K562 (cell line): ENCODE results near the gene POLD1. TPM values are rescaled to one million over a fixed set of nuclear protein-coding genes. Genes with fewer than 3 reads are reported as not detected.

Source experiments
- CCNT2 ChIP-seq: IDR thresholded peaks from 2 replicates; pipeline ENCODE4 v1.6.1; 2011; ENCODE audit warnings: borderline replicate concordance, low read depth, mild to moderate bottlenecking, moderate library complexity, mixed read lengths, low read length; ENCODE audit not compliant: insufficient read length; ENCODE audit errors: extremely low read depth
- FOXJ2 ChIP-seq: fragments of 200-800 bp; sonication (Bioruptor generic); IDR thresholded peaks from 2 replicates; pipeline ENCODE4 v1.6.1; 2016; ENCODE audit warnings: missing genetic modification characterization, missing compliant biosample characterization
- HIVEP1 ChIP-seq: fragments of 250-450 bp; sonication (Bioruptor Pico); IDR thresholded peaks from 2 replicates; pipeline ENCODE4 v1.4.0; 2020; ENCODE audit warnings: mild to moderate bottlenecking
- KAT8 ChIP-seq: fragments of 450-650 bp; IDR thresholded peaks from 2 replicates; pipeline ENCODE4 v1.6.1; 2016; ENCODE audit warnings: low read depth, mild to moderate bottlenecking
- PCBP1 ChIP-seq: fragments of 200-400 bp; formaldehyde crosslinking; IDR thresholded peaks from 2 replicates; pipeline ENCODE4 v1.6.1; 2018; ENCODE audit warnings: mild to moderate bottlenecking, low read depth, low read length; ENCODE audit not compliant: poor library complexity, severe bottlenecking
- ZNF696 ChIP-seq: fragments of 250-450 bp; sonication (Bioruptor Pico); conservative IDR thresholded peaks from 2 replicates; pipeline ENCODE4 v1.4.0; 2020; ENCODE audit warnings: mild to moderate bottlenecking, moderate library complexity
- ZNF75A ChIP-seq: fragments of 450-650 bp; formaldehyde crosslinking; IDR thresholded peaks from 2 replicates; pipeline ENCODE4 v1.4.0; 2020; ENCODE audit warnings: mild to moderate bottlenecking
- polyA plus RNA-seq, 8 experiments: library from polyadenylated mRNA; depleted of rRNA in 4 of 8; stranded (reverse) in 5 of 8; unstranded in 3 of 8; fragments of >200 nt; fragmentation: Nextera tagmentation in 2 of 8; fragmentation: Illumina TruSeq in 1 of 8; extraction: Ambion mirVana in 2 of 8; extraction: Trizol in 1 of 8; gene quantifications; 2 replicates each; pipeline versions ENCODE4 v1.2.1 to v1.2.3, GENCODE V29; 2011 to 2014; ENCODE audit warnings: inconsistent platforms in 1 of 8, missing spikeins in 1 of 8
- total RNA-seq, 7 experiments: library from RNA; depleted of rRNA in 6 of 7; stranded (reverse); fragments of >200 nt in 6 of 7; fragmentation: Illumina TruSeq in 2 of 7; extraction: Trizol in 2 of 7; gene quantifications; 2 replicates each; pipeline versions ENCODE4 v1.2.1 to v1.2.3, GENCODE V29; 2011 to 2021; ENCODE audit warnings: low replicate concordance in 1 of 7
- TF ChIP-seq, protein P1 (sequence below): sonication (generic); formaldehyde crosslinking; IDR thresholded peaks from 2 replicates; pipeline ENCODE4 v1.8.0; 2023; ENCODE audit warnings: mild to moderate bottlenecking, missing genetic modification reagents
- TF ChIP-seq, protein P2 (sequence below): fragments of 450-650 bp; IDR thresholded peaks from 2 replicates; pipeline ENCODE4 v1.6.1; 2016; ENCODE audit warnings: low read depth
- TF ChIP-seq, protein P3 (sequence below): IDR thresholded peaks from 3 replicates; pipeline ENCODE4 v1.6.1; 2011; ENCODE audit warnings: borderline replicate concordance, mild to moderate bottlenecking; ENCODE audit not compliant: insufficient read length, insufficient read depth
- TF ChIP-seq, protein P4 (sequence below): IDR thresholded peaks from 2 replicates; pipeline ENCODE4 v1.6.1; 2014; ENCODE audit warnings: antibody characterized with exemption

The POLD1 gene
- total and polyA plus RNA-seq, 9 of the 15 experiments (the other 6 are each of a cell fraction or from before 2014, with no cell fraction given): 1.3 to 312 (median 47.8) TPM

DNA sequence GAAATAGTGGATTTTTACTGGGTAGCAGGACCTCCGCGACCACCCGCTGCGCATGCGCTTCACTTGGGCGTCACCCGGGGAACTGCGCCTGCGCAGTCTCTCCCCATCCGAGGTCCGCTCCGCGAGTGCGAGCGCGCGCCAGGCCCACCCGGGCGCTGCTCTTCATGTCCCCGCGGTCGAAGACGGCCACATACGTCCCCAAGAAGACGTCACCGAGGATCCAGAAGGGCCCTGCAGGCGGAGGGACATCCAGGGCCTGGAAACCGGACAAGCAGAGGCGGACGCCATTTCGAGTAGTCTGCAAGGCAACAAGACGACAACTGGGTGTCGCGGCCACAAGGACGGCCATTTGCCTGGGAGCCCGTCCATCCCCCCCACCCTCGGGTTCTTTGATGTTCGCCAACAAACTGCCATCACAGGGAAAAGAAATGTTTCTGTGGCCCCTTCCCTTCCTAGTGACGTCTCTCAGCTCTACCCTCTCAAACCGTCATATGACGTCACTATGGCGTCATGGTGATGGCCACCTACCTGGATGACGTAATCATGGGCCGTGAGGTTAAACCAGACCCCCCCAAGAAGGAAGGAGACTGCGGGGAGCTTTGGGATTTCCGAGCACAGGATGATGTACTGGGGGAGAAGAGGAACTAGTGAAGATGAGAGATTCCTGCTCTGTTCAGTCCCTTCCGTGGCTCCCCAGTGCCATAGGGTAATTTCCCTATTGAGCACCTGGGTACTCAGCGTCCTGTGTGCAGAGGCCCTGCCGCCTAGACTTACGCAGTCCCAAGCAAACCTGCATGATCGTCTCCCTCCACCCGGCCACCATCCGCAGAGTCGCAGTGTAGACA is 25.4 kb upstream of the POLD1 start (continued):
- TF ChIP-seq, protein P1, sequence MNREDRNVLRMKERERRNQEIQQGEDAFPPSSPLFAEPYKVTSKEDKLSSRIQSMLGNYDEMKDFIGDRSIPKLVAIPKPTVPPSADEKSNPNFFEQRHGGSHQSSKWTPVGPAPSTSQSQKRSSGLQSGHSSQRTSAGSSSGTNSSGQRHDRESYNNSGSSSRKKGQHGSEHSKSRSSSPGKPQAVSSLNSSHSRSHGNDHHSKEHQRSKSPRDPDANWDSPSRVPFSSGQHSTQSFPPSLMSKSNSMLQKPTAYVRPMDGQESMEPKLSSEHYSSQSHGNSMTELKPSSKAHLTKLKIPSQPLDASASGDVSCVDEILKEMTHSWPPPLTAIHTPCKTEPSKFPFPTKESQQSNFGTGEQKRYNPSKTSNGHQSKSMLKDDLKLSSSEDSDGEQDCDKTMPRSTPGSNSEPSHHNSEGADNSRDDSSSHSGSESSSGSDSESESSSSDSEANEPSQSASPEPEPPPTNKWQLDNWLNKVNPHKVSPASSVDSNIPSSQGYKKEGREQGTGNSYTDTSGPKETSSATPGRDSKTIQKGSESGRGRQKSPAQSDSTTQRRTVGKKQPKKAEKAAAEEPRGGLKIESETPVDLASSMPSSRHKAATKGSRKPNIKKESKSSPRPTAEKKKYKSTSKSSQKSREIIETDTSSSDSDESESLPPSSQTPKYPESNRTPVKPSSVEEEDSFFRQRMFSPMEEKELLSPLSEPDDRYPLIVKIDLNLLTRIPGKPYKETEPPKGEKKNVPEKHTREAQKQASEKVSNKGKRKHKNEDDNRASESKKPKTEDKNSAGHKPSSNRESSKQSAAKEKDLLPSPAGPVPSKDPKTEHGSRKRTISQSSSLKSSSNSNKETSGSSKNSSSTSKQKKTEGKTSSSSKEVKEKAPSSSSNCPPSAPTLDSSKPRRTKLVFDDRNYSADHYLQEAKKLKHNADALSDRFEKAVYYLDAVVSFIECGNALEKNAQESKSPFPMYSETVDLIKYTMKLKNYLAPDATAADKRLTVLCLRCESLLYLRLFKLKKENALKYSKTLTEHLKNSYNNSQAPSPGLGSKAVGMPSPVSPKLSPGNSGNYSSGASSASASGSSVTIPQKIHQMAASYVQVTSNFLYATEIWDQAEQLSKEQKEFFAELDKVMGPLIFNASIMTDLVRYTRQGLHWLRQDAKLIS: peak; percentile 66; the same call in 1 of the 2 replicates
- TF ChIP-seq CCNT2 (no peak), PCBP1 (no peak), HIVEP1 (CRISPR knock-in tag) (peak; percentile 57; the same call in 1 of the 2 replicates), FOXJ2 (no peak), ZNF75A (CRISPR knock-in tag) (no peak), ZNF696 (CRISPR knock-in tag) (no peak), KAT8 (peak; percentile 70; the same call in 1 of the 2 replicates)
- TF ChIP-seq, protein P2, sequence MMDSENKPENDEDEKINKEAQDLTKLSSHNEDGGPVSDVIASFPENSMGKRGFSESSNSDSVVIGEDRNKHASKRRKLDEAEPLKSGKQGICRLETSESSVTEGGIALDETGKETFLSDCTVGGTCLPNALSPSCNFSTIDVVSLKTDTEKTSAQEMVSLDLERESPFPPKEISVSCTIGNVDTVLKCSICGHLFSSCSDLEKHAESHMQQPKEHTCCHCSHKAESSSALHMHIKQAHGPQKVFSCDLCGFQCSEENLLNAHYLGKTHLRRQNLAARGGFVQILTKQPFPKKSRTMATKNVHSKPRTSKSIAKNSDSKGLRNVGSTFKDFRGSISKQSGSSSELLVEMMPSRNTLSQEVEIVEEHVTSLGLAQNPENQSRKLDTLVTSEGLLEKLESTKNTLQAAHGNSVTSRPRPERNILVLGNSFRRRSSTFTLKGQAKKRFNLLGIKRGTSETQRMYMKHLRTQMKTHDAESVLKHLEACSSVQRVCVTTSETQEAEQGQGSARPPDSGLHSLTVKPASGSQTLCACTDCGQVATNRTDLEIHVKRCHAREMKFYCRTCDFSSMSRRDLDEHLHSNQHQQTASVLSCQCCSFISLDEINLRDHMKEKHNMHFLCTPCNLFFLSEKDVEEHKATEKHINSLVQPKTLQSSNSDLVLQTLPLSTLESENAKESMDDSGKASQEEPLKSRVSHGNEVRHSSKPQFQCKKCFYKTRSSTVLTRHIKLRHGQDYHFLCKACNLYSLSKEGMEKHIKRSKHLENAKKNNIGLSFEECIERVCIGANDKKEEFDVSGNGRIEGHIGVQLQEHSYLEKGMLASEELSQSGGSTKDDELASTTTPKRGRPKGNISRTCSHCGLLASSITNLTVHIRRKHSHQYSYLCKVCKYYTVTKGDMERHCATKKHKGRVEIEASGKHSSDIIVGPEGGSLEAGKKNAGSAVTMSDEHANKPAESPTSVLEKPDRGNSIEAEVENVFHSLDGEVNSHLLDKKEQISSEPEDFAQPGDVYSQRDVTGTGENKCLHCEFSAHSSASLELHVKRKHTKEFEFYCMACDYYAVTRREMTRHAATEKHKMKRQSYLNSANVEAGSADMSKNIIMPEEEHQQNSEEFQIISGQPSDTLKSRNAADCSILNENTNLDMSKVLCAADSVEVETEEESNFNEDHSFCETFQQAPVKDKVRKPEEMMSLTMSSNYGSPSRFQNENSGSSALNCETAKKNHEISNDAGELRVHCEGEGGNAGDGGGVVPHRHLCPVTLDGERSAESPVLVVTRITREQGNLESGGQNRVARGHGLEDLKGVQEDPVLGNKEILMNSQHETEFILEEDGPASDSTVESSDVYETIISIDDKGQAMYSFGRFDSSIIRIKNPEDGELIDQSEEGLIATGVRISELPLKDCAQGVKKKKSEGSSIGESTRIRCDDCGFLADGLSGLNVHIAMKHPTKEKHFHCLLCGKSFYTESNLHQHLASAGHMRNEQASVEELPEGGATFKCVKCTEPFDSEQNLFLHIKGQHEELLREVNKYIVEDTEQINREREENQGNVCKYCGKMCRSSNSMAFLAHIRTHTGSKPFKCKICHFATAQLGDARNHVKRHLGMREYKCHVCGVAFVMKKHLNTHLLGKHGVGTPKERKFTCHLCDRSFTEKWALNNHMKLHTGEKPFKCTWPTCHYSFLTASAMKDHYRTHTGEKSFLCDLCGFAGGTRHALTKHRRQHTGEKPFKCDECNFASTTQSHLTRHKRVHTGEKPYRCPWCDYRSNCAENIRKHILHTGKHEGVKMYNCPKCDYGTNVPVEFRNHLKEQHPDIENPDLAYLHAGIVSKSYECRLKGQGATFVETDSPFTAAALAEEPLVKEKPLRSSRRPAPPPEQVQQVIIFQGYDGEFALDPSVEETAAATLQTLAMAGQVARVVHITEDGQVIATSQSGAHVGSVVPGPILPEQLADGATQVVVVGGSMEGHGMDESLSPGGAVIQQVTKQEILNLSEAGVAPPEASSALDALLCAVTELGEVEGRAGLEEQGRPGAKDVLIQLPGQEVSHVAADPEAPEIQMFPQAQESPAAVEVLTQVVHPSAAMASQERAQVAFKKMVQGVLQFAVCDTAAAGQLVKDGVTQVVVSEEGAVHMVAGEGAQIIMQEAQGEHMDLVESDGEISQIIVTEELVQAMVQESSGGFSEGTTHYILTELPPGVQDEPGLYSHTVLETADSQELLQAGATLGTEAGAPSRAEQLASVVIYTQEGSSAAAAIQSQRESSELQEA: no peak
- TF ChIP-seq, protein P3, sequence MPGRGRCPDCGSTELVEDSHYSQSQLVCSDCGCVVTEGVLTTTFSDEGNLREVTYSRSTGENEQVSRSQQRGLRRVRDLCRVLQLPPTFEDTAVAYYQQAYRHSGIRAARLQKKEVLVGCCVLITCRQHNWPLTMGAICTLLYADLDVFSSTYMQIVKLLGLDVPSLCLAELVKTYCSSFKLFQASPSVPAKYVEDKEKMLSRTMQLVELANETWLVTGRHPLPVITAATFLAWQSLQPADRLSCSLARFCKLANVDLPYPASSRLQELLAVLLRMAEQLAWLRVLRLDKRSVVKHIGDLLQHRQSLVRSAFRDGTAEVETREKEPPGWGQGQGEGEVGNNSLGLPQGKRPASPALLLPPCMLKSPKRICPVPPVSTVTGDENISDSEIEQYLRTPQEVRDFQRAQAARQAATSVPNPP: no peak
- TF ChIP-seq, protein P4, sequence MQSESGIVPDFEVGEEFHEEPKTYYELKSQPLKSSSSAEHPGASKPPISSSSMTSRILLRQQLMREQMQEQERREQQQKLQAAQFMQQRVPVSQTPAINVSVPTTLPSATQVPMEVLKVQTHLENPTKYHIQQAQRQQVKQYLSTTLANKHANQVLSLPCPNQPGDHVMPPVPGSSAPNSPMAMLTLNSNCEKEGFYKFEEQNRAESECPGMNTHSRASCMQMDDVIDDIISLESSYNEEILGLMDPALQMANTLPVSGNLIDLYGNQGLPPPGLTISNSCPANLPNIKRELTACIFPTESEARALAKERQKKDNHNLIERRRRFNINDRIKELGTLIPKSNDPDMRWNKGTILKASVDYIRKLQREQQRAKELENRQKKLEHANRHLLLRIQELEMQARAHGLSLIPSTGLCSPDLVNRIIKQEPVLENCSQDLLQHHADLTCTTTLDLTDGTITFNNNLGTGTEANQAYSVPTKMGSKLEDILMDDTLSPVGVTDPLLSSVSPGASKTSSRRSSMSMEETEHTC: no peak
